HG02610 (cell line): ENCODE results near the gene CMIP.

Source experiments
- ATAC-seq: cut with Tn5 transposase; IDR thresholded peaks from one replicate; pipeline ENCODE4 v1.9.1; 2021; ENCODE audit warnings: mild to moderate bottlenecking, moderate library complexity; ENCODE audit not compliant: unreplicated experiment

The CMIP gene

DNA sequence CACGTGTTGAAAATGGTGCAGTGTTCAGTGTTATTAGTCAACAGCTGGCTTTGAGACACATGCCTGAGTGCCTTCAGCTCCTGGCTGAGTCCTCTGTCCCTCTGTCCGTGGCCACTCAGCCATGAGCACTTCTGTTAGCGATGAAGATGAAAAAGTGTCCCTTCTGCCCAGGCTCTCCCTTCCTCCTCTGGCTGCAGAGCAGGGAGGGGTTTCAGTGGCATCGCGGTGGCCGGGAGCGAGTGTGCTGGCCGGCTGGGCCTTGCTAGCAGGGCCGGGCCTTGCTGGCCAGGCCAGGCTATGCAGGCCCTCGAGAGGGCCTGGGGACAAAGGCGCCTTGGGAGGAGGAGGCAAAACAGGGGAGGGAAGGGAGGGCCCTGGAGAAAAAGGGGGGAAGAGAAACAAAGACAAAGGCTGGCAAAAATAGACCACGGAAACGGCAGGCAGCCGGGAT is 47.7 kb downstream of the CMIP start:
- no peak for ATAC-seq

DNA sequence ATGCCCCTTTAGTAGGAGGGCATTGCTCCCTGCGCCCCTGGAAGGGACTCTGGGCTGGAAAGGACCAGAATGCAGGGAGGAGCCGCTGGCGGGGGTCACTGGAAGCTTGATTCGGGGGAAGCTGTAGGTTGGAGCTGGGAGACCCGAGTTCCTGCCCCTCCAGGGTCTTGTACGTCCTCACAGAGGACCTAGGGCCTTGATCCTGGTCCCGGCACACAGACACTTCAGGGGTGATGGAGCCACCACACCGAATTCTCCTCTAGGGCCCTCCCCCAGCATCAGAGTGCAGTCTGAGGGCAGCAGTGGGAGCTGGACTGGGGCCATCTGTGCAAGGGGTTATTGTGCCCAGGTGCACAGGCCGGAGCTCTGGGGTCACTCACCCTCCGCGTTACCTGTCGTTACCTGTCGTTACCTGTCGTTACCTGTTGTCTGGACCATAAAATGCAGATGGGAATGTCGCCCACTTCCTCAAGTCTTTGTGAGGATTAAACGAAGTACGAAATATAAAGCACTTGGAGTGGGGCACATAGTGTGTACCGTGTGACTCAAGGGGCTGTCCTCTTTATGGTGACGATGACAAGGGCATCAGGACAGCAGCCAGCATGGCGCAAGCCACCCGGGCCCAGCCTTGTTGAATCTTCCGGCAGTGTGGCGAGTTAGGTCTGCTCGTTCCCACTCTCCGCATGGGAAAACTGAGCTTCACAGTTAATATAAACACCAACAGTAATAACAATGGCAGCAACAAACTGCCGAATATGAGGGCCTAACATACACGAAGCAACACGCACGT is 48.6 kb downstream of the CMIP start:
- ATAC-seq, result no peak

DNA sequence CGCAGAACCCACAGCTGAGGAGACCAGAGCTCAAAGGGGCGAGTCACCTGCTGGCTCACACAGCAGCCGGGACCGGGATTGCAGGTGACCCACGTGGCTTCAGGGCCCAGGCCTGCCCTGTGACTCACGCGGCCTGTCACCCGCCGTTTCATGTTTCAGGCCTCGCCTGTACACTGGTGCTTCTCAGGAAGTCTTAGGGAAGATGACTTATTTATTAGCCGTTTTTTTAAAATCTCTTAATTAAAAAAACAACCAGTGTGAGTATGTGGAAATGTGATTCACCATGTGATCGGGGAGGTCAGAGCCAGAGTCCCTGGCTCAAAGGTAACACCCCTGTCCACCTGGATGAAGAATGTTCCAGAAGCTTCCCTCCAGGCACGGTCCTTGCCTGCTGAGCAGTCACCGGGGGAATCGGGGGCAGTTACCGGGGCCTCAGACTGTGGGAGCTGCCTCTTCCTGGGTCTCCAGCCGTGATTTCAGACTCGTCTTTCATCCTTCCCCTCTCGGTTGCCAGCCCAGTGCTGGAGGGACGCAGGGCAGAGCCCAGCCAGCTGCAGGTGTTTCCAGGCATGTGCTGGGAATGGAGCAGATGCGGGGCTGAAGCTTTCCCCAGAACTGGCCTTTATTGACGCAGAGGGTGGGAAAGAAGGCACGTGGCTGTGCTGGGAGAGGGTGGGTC is 49.3 kb downstream of the CMIP start:
- no peak for ATAC-seq

DNA sequence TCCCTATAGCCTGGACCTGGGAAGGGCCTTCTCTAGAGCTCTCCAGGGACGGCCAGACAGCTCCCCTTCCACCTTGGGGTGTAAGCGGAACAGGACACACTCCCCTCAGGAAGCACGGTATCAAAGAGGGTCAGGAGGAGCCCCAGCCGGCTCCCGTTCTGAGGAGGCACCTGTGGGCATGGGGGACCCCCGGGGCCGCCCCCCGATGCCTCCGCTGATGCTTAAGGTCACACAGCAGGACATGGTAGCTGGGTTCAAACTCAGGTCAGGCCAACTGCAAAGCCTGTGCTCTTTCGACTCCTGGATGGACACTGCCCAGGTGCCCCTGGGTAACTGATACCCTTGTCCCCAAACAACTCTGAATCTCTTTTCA is 49.8 kb downstream of the CMIP start:
- no peak for ATAC-seq

DNA sequence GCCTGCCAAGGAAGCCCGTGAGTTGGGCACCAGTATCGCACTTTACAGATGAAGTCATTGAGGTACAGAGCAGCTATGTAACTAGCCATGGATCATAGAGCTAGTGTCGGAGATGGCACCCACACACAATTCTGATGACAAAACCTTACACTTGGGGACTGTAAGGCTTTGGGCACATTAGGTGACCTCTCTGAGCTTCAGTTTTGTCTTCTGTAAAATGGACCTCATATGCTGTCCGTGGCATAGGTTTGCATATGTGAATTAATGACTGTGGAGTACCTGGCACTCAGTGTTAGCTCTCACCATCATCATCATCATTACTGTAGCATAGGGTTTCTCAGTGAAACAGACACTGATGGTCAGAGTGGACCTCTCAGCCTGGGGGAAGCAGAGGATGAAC is 50.3 kb downstream of the CMIP start:
- no peak for ATAC-seq

DNA sequence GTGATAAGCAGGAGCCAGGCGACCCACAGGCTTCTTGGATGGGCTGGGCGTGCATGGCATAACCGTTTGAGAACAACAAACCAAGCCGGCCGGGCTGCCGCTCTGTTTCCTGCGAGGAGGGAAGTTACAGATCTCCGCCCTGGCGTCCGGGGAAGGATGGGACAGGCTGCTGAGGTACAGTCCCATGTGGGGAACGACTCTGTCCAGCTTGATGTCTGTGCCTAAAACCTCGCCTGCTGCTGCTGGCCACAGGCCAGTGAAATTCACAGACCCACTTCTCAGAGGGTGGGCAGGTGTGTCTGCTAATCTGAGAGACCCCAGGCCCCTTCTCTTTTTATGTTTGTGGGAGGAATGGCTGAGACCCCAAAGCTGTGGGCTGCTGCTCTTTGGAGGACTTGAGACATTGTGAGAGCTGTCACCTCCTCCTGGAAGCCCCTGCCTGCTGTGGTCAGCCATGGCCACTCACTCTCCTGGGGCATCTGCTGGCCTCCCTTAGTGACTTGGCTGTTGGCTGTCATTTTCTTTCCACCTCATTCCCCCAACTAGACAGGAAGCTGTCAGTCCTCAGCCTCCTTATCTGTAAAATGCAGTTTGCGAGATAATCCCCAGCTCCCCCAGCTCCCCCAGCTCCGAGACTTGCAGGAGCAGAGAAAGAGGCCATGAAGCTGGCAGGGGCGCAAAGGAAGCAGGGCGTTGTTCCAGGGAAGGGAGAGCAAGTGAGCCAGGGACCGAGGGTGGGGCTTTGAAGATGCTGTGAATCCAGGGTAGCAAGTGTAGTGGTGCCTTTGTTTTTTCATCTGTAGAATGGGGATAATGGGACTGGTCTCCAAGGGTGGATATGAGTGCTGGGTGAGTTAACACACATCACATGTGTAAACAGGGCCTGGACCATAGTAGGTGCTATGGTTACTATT is 51.0 kb downstream of the CMIP start:
- ATAC-seq, result no peak

DNA sequence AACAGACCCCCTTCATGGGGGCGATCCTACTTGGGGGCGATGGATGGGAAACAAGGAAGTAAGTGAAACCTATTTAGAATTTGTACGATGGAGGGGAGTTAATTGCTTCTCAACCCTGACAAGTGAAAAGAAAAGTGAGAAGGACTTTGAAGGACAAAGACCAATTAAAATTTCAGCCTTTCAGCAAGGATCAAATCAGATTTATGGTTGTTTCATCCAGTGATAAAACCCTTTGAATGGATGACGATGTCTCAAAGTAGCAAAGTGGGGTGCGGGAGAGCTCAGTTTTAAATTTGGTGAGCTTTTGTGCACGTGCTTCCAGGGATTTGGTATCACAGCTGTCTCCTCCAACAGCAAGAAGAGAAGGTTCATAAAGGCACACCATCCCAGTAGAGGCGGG is 51.7 kb downstream of the CMIP start:
- ATAC-seq, result no peak

DNA sequence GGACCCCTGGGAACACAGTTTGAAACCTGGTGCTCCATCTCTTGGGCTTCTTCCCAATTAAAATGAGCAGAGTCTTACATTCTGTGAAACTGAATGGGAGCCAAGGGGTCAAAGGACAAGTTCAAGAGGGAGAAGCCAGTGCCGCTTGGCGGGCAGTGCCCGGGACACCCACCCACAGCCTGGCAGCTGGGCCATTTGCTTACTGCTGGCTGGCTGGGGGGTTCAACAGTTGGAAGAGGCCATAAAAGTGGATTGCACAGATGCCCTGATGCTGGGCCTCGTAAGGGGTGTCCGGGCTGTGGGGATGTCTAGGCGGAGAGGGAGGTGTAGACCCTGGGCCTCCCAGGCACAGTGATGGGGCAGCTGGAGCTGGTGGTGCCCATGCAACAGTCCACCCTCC is 52.1 kb downstream of the CMIP start:
- no peak for ATAC-seq

DNA sequence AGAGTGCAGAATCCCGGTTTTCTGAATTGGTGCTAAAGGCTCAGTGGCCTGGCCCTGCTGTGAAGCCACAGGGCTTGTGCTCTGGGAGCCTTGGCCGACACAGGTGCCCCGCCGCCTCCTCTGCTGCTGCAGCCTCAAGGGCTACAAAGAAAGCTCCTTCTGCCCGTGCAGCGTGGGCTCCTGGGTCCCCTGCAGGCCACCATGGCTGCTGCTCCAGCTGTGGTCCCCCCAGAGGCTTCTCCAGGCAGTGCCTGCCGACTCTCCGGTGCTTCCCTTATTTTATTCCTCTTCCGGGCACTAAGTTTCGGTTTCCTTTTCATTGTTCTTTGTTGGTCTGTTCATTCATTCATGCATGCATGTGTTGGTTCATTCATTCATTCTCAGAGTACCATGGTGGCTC is 53.1 kb downstream of the CMIP start:
- ATAC-seq, result no peak

DNA sequence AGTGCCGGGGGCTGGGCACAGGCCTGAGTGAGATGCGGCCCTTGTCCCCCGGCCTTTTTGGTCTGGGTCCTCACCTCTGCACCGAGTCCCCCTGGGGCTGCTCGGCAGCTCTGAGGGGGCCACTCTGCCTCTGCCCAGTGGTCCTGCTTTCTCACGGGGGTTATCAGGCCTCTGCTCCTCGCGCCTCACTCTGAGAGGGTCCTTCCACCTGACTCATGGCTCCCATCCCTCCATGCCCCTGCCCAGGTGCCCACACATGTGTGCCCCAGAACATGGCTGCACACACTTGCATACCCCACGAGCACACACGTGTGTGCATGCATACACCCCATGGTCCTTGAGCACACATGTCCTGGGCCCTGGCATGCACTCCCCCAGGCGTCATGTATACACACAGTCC is 53.7 kb downstream of the CMIP start:
- ATAC-seq, result no peak

DNA sequence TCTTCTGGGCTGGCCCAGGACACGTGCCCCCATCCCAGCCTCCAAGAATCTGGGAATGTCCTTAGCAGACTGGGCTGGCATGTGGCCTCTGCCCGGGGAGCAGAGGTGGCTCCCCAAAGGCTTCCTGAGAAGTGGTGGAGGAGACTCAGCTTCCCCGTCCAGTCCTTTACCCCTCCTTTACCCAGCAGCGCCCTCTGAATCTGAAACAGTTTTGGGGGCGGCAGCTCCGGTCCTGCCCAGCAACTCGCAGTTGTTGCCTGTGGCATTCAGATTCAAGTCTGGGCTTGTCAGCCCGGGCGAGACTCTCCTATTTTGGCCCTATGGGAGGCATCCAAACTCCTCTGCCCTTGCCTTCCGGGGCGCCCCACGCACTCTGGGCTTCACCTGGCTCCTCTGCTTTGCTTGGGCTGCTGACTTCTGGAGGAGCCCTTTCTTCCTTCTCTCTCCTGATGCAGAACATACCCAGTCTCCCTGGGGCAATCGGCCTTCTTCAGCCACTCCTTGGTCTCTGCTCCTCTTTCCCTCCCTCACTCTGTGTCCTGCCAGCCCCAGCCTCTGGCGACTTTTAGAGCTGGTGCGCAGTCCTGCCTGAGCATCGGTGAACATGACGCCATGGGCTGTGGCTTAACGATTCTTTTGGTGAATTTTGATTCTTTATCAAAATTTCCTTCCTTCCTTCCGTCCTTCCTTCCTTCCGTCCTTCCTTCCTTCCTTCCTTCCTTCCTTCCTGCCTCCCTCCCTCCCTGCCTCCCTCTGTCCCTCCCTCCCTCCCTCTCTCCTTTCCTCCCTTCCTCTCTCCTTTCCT is 55.2 kb downstream of the CMIP start:
- ATAC-seq, result no peak

DNA sequence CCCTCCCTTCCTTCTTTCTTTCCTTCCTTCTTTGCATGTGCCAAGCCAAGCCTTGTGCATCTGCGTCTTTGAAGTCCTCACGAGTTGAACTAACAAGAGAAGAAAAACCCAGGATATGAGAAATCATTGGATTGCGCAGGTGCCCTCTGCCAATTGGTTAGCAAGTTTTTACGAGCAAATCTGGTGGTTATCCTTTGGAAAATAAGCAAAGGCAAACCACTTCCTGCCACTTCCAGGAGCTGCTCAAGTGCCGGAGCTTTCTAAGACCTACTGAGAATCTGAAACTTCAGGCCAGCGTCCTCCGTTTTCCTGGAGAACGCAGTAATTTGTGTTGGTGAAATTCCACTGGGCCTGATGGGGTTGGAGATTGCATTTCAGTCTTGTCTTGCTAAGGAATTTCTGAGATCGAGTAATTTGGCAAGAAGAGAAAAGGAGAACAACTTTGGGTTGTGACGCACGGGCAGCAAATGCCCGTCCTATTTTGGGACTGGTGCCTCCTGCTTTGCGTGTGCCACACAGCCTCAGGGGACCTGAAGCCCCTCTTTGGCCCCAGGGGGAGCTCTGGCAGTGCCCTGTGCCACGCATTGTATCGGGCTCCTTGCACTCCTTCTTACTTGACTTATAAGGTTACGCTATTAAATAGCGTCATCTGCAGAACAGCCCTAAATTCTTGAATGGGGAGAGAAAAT is 56.4 kb downstream of the CMIP start:
- ATAC-seq, result no peak

DNA sequence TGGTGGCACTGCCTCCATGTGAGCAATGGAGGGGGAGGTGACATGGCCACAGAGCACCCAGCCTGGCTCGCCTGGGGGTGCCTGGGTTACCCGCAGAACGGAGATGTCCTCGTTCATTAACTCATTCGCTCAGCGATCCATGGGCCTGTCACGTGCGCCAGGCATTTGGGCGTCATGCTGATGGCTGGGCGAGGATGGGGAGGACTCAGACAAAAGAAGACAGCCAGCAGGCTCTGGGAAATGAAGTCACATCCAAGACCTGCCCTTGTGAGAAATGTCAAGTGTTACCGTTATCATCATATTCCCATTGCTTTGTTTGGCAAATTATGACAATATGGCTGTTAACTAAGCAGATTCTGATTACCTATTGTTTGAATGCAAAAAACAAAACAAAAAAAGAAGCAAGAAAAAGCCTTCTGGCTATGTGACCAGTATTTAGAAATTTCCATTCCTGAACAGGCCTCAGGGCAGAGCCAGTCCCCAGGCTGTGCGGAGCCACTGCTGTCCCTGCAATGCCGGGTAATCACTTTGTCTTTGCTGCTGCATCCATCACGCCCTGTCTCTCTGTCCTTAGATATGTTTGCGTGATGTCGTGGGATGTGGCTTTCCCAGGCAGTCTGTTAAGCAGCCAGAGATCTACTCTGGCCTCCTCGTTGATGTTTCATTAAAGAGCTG is 57.9 kb downstream of the CMIP start:
- no peak for ATAC-seq

DNA sequence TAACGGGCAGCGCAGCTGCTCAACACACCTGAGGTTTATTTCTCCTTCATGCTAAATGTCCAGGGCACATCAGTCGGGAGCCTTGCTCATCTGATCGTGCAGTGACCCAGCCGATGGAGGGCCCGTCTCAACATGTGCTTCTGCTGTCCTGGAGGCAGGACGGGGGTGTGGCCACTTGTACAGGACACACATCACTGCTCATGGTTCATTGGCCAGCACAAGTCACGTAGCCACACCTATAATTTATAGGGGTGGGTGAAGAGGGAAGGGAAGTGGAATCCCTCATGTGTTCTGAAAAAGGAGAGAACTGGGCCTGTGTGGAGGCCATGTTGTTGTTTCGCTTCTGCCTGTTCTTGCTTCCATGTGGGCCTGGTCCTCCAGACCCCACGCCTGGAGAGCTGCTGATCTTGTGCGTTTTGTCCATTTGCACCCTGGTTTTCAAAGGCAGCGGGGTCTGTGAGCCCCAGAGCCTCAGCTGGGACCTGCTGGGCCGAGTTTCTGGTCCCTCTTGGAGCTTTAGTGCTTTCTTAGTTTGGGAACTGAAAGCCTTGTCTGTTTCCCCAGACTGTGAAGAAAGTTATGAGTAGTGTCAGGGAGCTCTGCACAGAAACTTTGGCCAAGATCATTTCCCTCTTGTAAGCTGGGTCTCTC is 60.5 kb downstream of the CMIP start:
- peak; percentile 74 for ATAC-seq

DNA sequence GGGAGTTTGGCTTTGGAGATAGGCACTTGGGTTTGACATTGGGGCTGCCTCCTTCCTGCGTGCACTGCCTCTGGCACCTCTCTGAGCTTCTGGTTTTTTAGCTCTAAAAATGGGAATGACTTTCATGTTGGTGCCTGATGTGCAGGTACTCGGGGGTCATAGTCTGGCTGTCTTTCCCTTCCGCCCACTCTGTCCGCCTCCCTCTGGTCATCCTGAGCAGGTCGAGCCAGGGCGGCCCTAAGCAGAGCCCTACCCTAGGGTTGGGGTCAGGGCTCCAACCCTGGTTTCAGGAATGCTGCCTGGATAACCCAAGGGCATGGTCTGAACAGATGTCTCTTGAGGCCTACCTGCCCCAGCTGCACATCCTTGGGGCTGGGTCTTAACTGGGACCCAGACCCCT is 64.8 kb downstream of the CMIP start:
- ATAC-seq, result no peak

DNA sequence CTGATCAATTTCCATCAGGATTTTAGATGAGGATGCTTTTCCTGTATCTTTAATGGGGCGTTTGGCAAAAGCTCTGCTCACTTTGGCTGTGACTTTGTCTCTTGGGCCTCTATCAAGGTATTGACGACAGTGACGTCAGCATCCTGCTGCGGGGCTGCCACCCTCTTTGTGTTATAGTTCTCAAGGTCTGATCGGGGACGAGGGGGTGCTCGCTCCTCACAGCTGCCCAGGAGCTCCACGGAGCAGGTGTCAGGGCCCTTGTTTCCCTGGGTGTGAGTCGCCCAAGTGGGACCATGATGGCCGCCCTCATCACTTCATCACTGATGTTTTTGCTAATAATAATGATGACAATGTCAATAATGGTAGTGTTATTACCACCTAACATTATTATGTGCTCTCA is 65.4 kb downstream of the CMIP start:
- no peak for ATAC-seq

DNA sequence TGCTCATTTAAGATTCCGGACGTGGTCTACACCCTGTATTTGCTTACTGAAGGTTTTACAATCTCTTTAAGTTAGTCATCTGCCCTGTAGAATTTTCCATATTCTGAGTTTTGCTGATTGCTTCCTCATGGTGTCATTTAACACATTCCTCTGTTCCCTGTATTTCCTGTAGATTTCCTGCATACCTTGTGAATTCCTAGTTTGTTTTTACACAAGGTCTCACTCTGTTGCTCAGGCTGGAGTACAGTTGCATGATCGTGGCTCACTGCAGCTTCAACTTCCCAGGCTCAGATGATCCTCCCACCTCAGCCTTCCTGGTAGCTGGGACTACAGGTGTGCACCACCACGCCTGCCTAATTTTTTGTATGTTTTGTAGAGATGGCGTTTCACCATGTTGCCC is 66.8 kb downstream of the CMIP start:
- no peak for ATAC-seq

DNA sequence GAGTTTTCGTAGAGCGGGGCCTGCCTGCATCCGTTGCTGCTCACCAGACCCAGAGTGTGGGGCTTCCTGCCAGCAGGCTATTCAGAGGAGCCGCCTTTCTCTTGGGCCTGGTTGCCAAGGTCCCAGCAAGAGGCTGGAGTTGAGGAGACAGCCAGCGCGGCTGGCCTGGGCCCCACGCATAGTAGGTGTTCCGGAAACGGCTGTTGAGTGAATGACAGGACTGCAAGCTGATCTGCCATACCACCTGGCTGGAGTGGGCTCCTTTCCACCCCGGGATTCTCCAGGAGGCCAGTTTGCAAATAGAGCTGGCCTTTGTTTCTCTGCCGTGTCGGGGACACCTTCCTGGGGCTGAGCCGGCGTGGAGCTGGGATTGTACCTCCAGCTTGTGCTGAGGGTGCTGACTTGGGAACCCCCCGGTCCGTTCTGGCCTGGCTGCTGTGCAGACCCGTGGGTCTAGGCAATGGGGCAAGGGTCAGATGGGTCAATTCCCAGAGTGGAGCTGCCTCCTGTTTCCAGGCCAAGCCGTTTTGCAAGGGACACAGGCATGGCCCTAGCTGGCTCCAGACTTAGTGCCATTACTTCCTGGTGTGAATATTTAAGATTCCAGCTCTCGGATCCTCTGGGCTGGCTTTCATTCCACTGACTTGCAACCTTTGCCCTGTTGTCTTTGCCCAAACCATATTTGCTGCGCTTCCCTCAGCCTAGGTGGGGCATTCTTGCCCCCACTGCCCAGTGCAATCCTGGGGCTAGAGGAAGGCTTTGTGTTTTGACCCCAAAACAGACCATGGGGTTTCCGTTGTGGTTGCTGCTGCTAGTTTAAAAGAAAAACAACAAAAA is 68.8 kb downstream of the CMIP start:
- peak; percentile 12 for ATAC-seq
